Naive B cell (primary cell): ENCODE data around the gene IL17B. TPM values are rescaled to one million over a fixed set of nuclear protein-coding genes. Genes with fewer than 3 reads are reported as not detected.

ENCODE experiments used
- polyA plus RNA-seq, 6 donors: library from polyadenylated mRNA; unstranded; fragments of 300-500 nt; fragmentation: Illumina TruSeq; gene quantifications; one replicate each; pipeline ENCODE4 v1.2.3, GENCODE V29; 2021; ENCODE audit warnings: low read depth in 6 of 6

Gene IL17B
- polyA plus RNA-seq, 6 donors from 2014 or later = not detected

Other genes starting within 250 kb of the IL17B start
- gene ABLIM3, start 237.8 kb downstream of the IL17B start, polyA plus RNA-seq = under 1 TPM in 3 of 6 donors, not detected in 3; 0.17 to 0.74 (median 0.21) TPM
- gene AFAP1L1, start 107.4 kb downstream of the IL17B start, polyA plus RNA-seq = under 1 TPM in 2 of 6 donors, not detected in 4; 0.27 to 0.31 TPM
- gene GRPEL2, start 33.8 kb downstream of the IL17B start, polyA plus RNA-seq = 1 to 10 TPM in 5 of 6 donors, under 1 TPM in 1; 0.49 to 3.4 (median 2.0) TPM
- 1 to 10 TPM; 5.4 to 9.2 (median 8.0) TPM for gene PCYOX1L, start 21.2 kb downstream of the IL17B start, polyA plus RNA-seq
- 100 to 1,000 TPM; 100 to 148 (median 129) TPM for gene CSNK1A1, start 172.1 kb upstream of the IL17B start, polyA plus RNA-seq
- under 1 TPM in 1 of 6 donors, not detected in 5; 0.95 TPM for gene ARHGEF37, start 202.2 kb upstream of the IL17B start, polyA plus RNA-seq